Smooth muscle cell (in vitro differentiated cells): ENCODE data around the gene UBXN1. TPM values are rescaled to one million over a fixed set of nuclear protein-coding genes. Genes with fewer than 3 reads are reported as not detected.

Experiments
- DNase-seq: peaks from one replicate; lab custom pipeline; 2025; ENCODE audit not compliant: unreplicated experiment; lab: John Stamatoyannopoulos, UW
- H2AFZ ChIP-seq: fragments of 200-600 bp; sonication (generic); 2 replicates; pipeline ENCODE4 v1.6.0; 2016; ENCODE audit warnings: antibody characterized with exemption, low read depth, mild to moderate bottlenecking
- H3F3A ChIP-seq: fragments of 200-600 bp; sonication (generic); 2 replicates; pipeline ENCODE4 v1.6.0; 2017; ENCODE audit warnings: antibody characterized with exemption, low read depth
- H3K27ac ChIP-seq: fragments of 200-600 bp; sonication (generic); 2 replicates; pipeline ENCODE4 v1.5.1; 2016; ENCODE audit warnings: low read depth, mild to moderate bottlenecking
- H3K27me3 ChIP-seq: fragments of 200-600 bp; sonication (generic); 2 replicates; pipeline ENCODE4 v1.6.1; 2016; ENCODE audit warnings: low read depth, mild to moderate bottlenecking
- H3K36me3 ChIP-seq: fragments of 200-600 bp; sonication (generic); 2 replicates; pipeline ENCODE4 v1.5.1; 2016; ENCODE audit warnings: low read depth
- H3K4me1 ChIP-seq: fragments of 200-600 bp; sonication (generic); 2 replicates; pipeline ENCODE4 v1.5.1; 2016; ENCODE audit warnings: low read depth
- H3K4me2 ChIP-seq: fragments of 200-600 bp; sonication (generic); 2 replicates; pipeline ENCODE4 v1.6.0; 2016; ENCODE audit warnings: mild to moderate bottlenecking
- H3K4me3 ChIP-seq: fragments of 200-600 bp; sonication (generic); 2 replicates; pipeline ENCODE4 v1.5.1; 2016; ENCODE audit warnings: mild to moderate bottlenecking
- H3K79me2 ChIP-seq: fragments of 200-600 bp; sonication (generic); 2 replicates; pipeline ENCODE4 v1.6.0; 2016; ENCODE audit warnings: low read depth, mild to moderate bottlenecking
- H3K9ac ChIP-seq: fragments of 200-600 bp; sonication (generic); 2 replicates; pipeline ENCODE4 v1.6.0; 2016; ENCODE audit warnings: low read depth
- H3K9me3 ChIP-seq: fragments of 200-600 bp; sonication (generic); replicated peaks from 2 replicates; pipeline ENCODE4 v1.5.1; 2016; ENCODE audit warnings: low read depth
- H4K20me1 ChIP-seq: fragments of 200-600 bp; sonication (generic); 2 replicates; pipeline ENCODE4 v1.6.0; 2016; ENCODE audit warnings: low read depth
- WGBS: methylation state at CpG from one replicate; pipeline ENCODE4 v1.1.7; 2016; ENCODE audit warnings: low lambda C conversion rate; 5-methylcytosine and 5-hydroxymethylcytosine counted together
- polyA plus RNA-seq: library from polyadenylated mRNA; unstranded; fragments of >200 nt; fragmentation: Nextera tagmentation; extraction: Ambion mirVana; gene quantifications from 2 replicates; pipeline ENCODE4 v1.2.1, GENCODE V29; 2016
- total RNA-seq: library from RNA; depleted of rRNA; stranded (reverse); fragments of >200 nt; gene quantifications from 2 replicates; pipeline ENCODE4 v1.2.3, GENCODE V29; 2014
- TF ChIP-seq, protein P1 (sequence below): fragments of 200-600 bp; sonication (generic); IDR thresholded peaks from 2 replicates; pipeline ENCODE4 v1.5.1; 2017; ENCODE audit warnings: borderline replicate concordance, mild to moderate bottlenecking, antibody characterized with exemption; ENCODE audit not compliant: insufficient read depth, poor library complexity, severe bottlenecking

UBXN1 gene
- total and polyA plus RNA-seq, 2 experiments from 2014 or later, result 58.1 to 73.5 TPM

DNA sequence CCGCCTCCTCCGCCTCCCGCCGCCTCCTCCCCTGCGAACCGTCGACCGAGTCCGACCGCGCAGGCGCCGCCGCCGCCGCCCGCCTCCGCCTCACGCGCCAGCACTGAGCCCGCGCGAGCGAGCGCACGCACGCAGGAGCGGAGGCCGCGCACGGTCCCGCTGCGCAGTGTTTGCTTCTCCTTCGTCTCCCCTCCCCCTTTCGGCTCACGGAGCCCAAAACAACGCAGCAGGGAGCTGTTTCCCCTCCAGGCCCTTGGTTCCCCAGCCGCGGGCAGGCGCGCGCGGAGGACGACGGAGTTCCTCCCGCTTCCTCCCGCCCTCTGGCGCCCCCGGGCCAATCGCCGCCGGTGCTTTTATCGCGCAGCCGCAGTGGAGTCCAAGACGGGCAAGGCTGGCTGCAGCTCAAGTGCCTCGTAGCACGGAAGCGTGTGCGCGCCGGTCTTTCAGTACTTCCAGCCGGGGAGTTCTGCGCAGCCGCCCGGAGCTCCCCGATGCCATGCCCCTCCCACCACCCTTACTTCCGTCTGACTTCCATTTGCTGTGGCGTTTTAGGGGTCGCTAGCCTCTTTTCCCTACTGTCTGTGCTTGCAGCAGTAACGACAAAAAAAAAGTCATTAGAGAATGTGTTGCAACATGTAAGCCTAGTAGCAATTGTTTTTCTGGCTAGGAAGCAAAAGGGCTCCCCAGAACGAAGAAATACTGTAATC is 48.4 kb upstream of the UBXN1 start, which contains the start of gene HNRNPUL2:
Gene HNRNPUL2, minus strand, starts transcription at position 293 of the 707 bp plus-strand sequence. CDS start 301 bp downstream, outside the sequence.
- Histone ChIP-seq H2AFZ (peak within 1 kb of the TSS; percentile 98), H4K20me1 (peaks cover 43% of the 10 kb centered on the region), H3K79me2 (peaks cover 82% of the 10 kb centered on the region), H3K4me1 (peaks cover 27% of the 10 kb centered on the region), H3K4me2 (peak within 1 kb of the TSS; percentile 99), H3K27me3 (no peaks in the 10 kb centered on the region), H3K27ac (peak within 1 kb of the TSS; percentile 89), H3K9me3 (no peaks in the 10 kb centered on the region), H3F3A (peaks cover 19% of the 10 kb centered on the region), H3K36me3 (peaks cover 7% of the 10 kb centered on the region), H3K9ac (peak within 1 kb of the TSS; percentile 77), H3K4me3 (peak within 1 kb of the TSS; percentile 87)
- 1% methylated on average over 56 of the region's 72 CpGs for WGBS
- TF ChIP-seq, protein P1, sequence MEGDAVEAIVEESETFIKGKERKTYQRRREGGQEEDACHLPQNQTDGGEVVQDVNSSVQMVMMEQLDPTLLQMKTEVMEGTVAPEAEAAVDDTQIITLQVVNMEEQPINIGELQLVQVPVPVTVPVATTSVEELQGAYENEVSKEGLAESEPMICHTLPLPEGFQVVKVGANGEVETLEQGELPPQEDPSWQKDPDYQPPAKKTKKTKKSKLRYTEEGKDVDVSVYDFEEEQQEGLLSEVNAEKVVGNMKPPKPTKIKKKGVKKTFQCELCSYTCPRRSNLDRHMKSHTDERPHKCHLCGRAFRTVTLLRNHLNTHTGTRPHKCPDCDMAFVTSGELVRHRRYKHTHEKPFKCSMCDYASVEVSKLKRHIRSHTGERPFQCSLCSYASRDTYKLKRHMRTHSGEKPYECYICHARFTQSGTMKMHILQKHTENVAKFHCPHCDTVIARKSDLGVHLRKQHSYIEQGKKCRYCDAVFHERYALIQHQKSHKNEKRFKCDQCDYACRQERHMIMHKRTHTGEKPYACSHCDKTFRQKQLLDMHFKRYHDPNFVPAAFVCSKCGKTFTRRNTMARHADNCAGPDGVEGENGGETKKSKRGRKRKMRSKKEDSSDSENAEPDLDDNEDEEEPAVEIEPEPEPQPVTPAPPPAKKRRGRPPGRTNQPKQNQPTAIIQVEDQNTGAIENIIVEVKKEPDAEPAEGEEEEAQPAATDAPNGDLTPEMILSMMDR, result no peak
- DNase-seq, result peak; percentile 94

DNA sequence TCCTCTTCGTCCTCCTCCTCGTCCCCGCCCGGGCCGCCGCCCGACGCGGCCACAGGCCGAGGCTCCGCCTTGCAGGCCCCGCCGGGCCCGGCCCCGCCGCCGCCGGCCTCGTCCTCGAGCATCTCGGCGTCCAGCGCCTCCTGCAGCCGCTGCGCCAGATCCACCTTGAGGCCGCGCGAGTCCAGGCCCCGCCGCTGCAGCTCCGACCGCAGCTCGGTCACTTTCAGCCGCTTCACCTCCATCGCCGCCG is 48.0 kb upstream of the UBXN1 start:
- Histone ChIP-seq H3K9me3 (no peaks in the 10 kb centered on the region), H3K4me3 (peak overlapping the region; percentile 87), H4K20me1 (peaks cover 47% of the 10 kb centered on the region), H2AFZ (peak overlapping the region; percentile 36), H3K9ac (peak overlapping the region; percentile 77), H3F3A (peaks cover 21% of the 10 kb centered on the region), H3K27ac (peak overlapping the region; percentile 89), H3K4me1 (peaks cover 27% of the 10 kb centered on the region), H3K4me2 (peak overlapping the region; percentile 99), H3K36me3 (peaks cover 11% of the 10 kb centered on the region), H3K79me2 (peaks cover 82% of the 10 kb centered on the region), H3K27me3 (no peaks in the 10 kb centered on the region)
- WGBS, result 2% methylated on average over 28 of the region's 37 CpGs
- TF ChIP-seq, protein P1, result no peak
- DNase-seq, result no peak

DNA sequence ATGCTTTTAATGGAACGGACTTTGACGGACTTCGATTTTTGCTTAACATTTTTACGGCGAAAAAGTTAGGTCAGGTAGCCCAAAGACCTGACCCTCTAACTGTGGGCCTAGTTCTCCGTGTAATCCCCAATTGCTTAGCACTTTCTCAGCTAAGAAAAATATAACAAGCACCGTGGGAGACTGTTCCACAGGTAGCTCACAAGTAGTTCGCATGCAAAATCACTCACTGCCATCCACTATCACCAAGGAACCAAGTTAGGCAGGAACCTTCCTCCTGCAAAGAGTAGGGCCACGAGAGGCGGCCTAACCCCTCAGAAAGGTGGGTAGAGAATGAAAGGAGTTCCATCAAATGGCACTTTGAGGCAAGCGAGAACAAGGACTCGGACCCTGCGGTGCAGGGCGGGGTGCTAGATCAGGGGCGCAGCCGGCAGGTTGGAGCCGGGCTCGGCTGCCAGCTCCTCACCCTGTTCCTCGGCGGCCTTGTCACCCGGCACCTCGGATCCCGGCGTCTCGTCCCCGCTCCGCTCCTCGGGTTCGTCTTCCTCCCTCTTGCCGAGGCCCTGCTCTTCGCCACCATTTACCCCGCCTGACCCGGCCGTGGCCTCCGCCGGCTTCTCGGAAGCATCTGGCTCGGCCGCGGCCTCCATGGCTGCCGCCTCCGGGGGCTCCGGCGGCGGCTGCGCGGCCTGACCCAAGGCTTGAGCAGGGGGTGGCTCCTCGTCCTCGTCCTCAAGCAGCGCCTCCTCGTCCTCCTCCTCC is 47.5 kb upstream of the UBXN1 start:
- peaks cover 27% of the 10 kb centered on the region for H3K4me1 ChIP-seq
- H3K4me2 ChIP-seq, result peak overlapping the region; percentile 99
- H3K79me2 ChIP-seq, result peaks cover 82% of the 10 kb centered on the region
- H3K9ac ChIP-seq, result peak overlapping the region; percentile 77
- DNase-seq, result no peak
- under 1% methylated on average over 49 of the region's 51 CpGs for WGBS
- peaks cover 23% of the 10 kb centered on the region for H3F3A ChIP-seq
- H3K36me3 ChIP-seq, result peaks cover 15% of the 10 kb centered on the region
- peak overlapping the region; percentile 89 for H3K27ac ChIP-seq
- peak overlapping the region; percentile 87 for H3K4me3 ChIP-seq
- H3K27me3 ChIP-seq, result no peaks in the 10 kb centered on the region
- H3K9me3 ChIP-seq, result no peaks in the 10 kb centered on the region
- no peak overlapping the region for H2AFZ ChIP-seq
- H4K20me1 ChIP-seq, result peaks cover 51% of the 10 kb centered on the region
- TF ChIP-seq, protein P1, result no peak
